ENCODE data around the gene KCNMB1.

Gene KCNMB1

DNA sequence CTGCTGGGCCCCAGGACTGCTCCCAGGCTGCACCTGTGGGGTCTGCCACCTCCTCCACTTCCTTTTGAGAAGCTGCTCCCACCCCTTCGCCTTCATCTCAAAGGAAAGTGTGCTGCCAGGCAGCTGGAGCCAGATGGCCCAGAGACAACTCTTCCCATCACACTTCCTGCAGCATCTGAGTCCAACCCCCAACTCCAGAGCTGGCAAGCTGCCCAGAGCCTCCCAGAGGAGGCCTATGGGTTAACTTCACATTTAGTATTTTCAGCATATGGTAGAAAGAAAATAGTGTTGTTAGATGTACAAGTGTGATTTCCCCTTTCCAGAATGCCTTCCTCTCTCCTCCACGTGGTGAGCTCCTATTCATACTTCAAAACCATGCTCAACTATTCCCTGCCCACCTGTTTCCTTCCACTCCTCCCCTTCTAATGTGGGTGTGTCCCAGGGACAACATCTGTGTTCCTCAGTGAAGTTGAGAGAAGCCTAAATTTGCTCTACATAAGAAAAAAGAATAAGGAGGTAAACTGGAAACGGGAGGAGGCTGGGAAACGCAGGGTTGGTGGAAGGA lies 38.6 kb upstream of the KCNMB1 start:
- Histone ChIP-seq H3K4me3 (ENCODE audit: low read depth in 1 of 2, low read length in 1 of 2) (no peak overlapping the region), H3K4me1 (ENCODE audit: control insufficient read depth in 1 of 2, insufficient read depth in 1 of 2, low read depth in 1 of 2, low read length in 1 of 2) (no peaks in the 10 kb centered on the region), H3K27ac (no peak overlapping the region), H3K36me3 (no peaks in the 10 kb centered on the region), H3K9me3 (no peaks in the 10 kb centered on the region), H3K27me3 (peaks cover 8% of the 10 kb centered on the region)
- TF ChIP-seq, protein P1, sequence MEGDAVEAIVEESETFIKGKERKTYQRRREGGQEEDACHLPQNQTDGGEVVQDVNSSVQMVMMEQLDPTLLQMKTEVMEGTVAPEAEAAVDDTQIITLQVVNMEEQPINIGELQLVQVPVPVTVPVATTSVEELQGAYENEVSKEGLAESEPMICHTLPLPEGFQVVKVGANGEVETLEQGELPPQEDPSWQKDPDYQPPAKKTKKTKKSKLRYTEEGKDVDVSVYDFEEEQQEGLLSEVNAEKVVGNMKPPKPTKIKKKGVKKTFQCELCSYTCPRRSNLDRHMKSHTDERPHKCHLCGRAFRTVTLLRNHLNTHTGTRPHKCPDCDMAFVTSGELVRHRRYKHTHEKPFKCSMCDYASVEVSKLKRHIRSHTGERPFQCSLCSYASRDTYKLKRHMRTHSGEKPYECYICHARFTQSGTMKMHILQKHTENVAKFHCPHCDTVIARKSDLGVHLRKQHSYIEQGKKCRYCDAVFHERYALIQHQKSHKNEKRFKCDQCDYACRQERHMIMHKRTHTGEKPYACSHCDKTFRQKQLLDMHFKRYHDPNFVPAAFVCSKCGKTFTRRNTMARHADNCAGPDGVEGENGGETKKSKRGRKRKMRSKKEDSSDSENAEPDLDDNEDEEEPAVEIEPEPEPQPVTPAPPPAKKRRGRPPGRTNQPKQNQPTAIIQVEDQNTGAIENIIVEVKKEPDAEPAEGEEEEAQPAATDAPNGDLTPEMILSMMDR (IDR thresholded peaks at IDR 0.05), result no peak

DNA sequence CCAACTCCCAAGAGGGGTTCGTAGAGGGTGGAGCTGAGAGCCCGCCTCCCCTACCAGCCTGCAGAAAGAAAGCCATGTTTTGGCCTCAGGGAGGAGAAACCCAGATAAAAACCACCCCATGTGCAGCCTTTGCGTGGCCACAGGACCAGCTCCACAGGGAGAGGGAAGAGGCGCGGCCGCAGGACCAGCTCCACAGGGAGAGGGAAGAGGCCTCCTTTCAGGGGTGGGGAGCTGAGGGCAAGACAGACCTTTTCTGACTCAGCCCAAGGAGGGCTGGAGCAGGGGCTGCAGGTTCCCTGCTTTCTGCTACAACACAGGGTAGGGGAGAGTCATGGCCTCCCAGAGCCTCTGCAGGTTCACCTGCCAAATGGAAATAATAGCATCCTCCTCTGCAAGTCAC lies 37.6 kb upstream of the KCNMB1 start:
- Histone ChIP-seq H3K27ac (no peak overlapping the region), H3K9me3 (no peaks in the 10 kb centered on the region), H3K36me3 (no peaks in the 10 kb centered on the region), H3K4me3 (ENCODE audit: low read depth in 1 of 2, low read length in 1 of 2) (no peak overlapping the region), H3K4me1 (ENCODE audit: control insufficient read depth in 1 of 2, insufficient read depth in 1 of 2, low read depth in 1 of 2, low read length in 1 of 2) (no peaks in the 10 kb centered on the region), H3K27me3 (peaks cover 17% of the 10 kb centered on the region)
- TF ChIP-seq, protein P1 (IDR thresholded peaks at IDR 0.05), result no peak

DNA sequence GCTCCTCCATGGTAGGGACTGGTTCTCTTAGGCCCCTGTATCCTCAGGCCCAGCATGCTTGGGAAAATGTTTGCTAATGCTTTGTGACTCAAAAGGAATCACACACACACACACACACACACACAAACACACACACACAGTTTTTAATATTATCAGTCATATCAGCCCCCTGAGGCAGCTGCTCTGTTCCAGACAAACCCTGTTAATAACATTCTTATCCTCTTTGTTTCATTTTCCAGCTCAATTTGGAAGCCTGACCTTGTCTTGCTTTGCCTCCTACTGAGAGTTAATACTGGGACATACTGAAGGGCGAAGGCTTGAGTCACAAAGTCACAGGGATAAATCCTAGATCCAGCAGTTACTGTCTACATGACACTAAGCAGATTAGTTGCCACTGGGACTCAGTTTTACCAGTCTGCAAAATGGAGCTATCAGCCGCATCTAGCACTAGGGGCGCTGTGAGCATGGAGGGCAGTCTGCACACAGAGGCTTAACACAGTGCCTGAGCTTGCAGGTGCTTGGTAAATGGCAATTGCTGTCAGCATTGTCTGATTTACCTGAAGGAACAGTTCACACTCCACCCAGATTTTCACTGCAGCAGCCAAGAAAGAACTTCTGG lies 37.1 kb upstream of the KCNMB1 start:
- TF ChIP-seq, protein P1 (IDR thresholded peaks at IDR 0.05), result no peak
- Histone ChIP-seq H3K4me3 (ENCODE audit: low read depth in 1 of 2, low read length in 1 of 2) (no peak overlapping the region), H3K9me3 (no peaks in the 10 kb centered on the region), H3K4me1 (ENCODE audit: control insufficient read depth in 1 of 2, insufficient read depth in 1 of 2, low read depth in 1 of 2, low read length in 1 of 2) (no peaks in the 10 kb centered on the region), H3K27ac (no peak overlapping the region), H3K27me3 (peaks cover 17% of the 10 kb centered on the region), H3K36me3 (no peaks in the 10 kb centered on the region)

GRCh38 chr5:170425731-170426130 lies 36.6 kb upstream of the KCNMB1 start:
- Histone ChIP-seq H3K36me3 (no peaks in the 10 kb centered on the region), H3K9me3 (no peaks in the 10 kb centered on the region), H3K27ac (no peak overlapping the region)

DNA sequence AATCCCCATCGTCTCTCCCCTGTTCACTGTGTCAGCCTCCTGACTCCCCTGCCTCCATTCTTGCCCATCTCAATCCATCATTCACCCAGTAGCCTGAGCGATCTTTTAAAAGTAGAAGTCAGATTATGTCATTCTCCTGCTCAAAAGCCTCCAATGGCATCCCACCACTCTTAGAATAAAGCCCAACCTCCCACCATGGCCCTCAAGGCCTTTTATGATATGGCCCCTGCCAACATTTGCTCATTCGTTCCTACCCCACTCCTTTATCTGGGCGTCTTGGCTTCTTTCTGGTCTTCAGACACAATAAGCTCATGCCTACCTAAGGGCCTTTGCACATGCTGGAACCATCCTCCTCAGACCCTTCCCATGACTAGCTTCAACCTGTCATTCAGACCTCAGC lies 35.5 kb upstream of the KCNMB1 start:
- Histone ChIP-seq H3K4me1 (ENCODE audit: control insufficient read depth in 1 of 2, insufficient read depth in 1 of 2, low read depth in 1 of 2, low read length in 1 of 2) (peaks cover 0 to 5% of the 10 kb centered on the region in 2 experiments), H3K4me3 (ENCODE audit: low read depth in 1 of 2, low read length in 1 of 2) (no peak overlapping the region), H3K27me3 (peaks cover 17% of the 10 kb centered on the region), H3K36me3 (no peaks in the 10 kb centered on the region), H3K9me3 (no peaks in the 10 kb centered on the region), H3K27ac (no peak overlapping the region)
- TF ChIP-seq, protein P1 (IDR thresholded peaks at IDR 0.05), result no peak

More at GRCh38 chr5:170425731-170426130, 36.6 kb upstream of the KCNMB1 start:
- TF ChIP-seq, protein P1 (IDR thresholded peaks at IDR 0.05), result no peak
- Histone ChIP-seq H3K4me3 (ENCODE audit: low read depth in 1 of 2, low read length in 1 of 2) (no peak overlapping the region), H3K4me1 (ENCODE audit: control insufficient read depth in 1 of 2, insufficient read depth in 1 of 2, low read depth in 1 of 2, low read length in 1 of 2) (peaks cover 0 to 3% of the 10 kb centered on the region in 2 experiments), H3K27me3 (peaks cover 17% of the 10 kb centered on the region)
